Esophagus mucosa (tissue), 1 donor: ENCODE data around the gene CPEB1. TPM values are rescaled to one million over a fixed set of nuclear protein-coding genes. Genes with fewer than 3 reads are reported as not detected.
A peak's percentile ranks its signal among the peaks of the same experiment; 100 is the strongest.

Experiments
- ATAC-seq: fragments of 200-7000 bp; cut with Tn5 transposase; one replicate; pipeline ENCODE4 v1.9.1; 2020
- total RNA-seq: library from RNA; stranded (reverse); gene quantifications from one replicate; pipeline ENCODE4 v1.2.4, GENCODE V29; 2023
- donor health status: DM: yes; HTN: yes; CAD: no.

CPEB1 gene
- total RNA-seq: 0.12 TPM

- ATAC-seq: peak; percentile 55
Observed at GRCh38 chr15:82647045-82647834, at the start of gene CPEB1. Gene CPEB1, minus strand, starts transcription at chr15:82647363. Its CDS starts 18,904 bp downstream, at chr15:82628459.

GRCh38 chr15:82692171-82692570 lies 45.0 kb upstream of the CPEB1 start:
- no peak for ATAC-seq

- no peak for ATAC-seq
Observed at GRCh38 chr15:82689147-82689546, 42.0 kb upstream of the CPEB1 start.

GRCh38 chr15:82688691-82689090 lies 41.5 kb upstream of the CPEB1 start:
- no peak for ATAC-seq

GRCh38 chr15:82681371-82681770 lies 34.2 kb upstream of the CPEB1 start:
- no peak for ATAC-seq

- ATAC-seq: peak; percentile 94
Observed at GRCh38 chr15:82680200-82681102, 33.3 kb upstream of the CPEB1 start.

GRCh38 chr15:82679626-82680199 lies 32.5 kb upstream of the CPEB1 start:
- peak; percentile 22 for ATAC-seq

- ATAC-seq: no peak
Observed at GRCh38 chr15:82677720-82678323, 30.7 kb upstream of the CPEB1 start.

GRCh38 chr15:82674873-82675272 lies 27.7 kb upstream of the CPEB1 start:
- ATAC-seq: no peak

GRCh38 chr15:82670699-82671098 lies 23.5 kb upstream of the CPEB1 start:
- no peak for ATAC-seq

- ATAC-seq: no peak
Observed at GRCh38 chr15:82666606-82667005, 19.4 kb upstream of the CPEB1 start.

- ATAC-seq: no peak
Observed at GRCh38 chr15:82664021-82664420, 16.9 kb upstream of the CPEB1 start.

GRCh38 chr15:82663186-82663600 lies 16.0 kb upstream of the CPEB1 start:
- ATAC-seq: peak; percentile 47

GRCh38 chr15:82662641-82663040 lies 15.5 kb upstream of the CPEB1 start:
- ATAC-seq: no peak

GRCh38 chr15:82660378-82660777 lies 13.2 kb upstream of the CPEB1 start:
- ATAC-seq: no peak

- no peak for ATAC-seq
Observed at GRCh38 chr15:82656641-82657266, 9.6 kb upstream of the CPEB1 start.

- ATAC-seq: no peak
Observed at GRCh38 chr15:82655606-82656005, 8.4 kb upstream of the CPEB1 start.

- ATAC-seq: no peak
Observed at GRCh38 chr15:82653483-82654168, 6.5 kb upstream of the CPEB1 start.

- no peak for ATAC-seq
Observed at GRCh38 chr15:82651708-82652107, 4.5 kb upstream of the CPEB1 start.

- ATAC-seq: no peak
Observed at GRCh38 chr15:82650046-82650670, 3.0 kb upstream of the CPEB1 start.
